Urinary bladder (tissue), 4 donors: Measurements from ENCODE around the gene VEPH1. TPM values are rescaled to one million over a fixed set of nuclear protein-coding genes. Genes with fewer than 3 reads are reported as not detected.
A peak's percentile ranks its signal among the peaks of the same experiment; 100 is the strongest.

Experiments used
- DNase-seq: peaks from one replicate; pipeline ENCODE4 v3.0.0-alpha.2; 2015; ENCODE audit errors: extremely low spot score
- H3K27ac ChIP-seq: one replicate; pipeline ENCODE4 v1.5.1; 2013; ENCODE audit warnings: low read depth, mild to moderate bottlenecking, moderate library complexity
- H3K36me3 ChIP-seq: one replicate; pipeline ENCODE4 v1.6.1; 2013; ENCODE audit warnings: mild to moderate bottlenecking, moderate library complexity; ENCODE audit not compliant: insufficient read depth
- H3K4me1 ChIP-seq: one replicate; pipeline ENCODE4 v1.6.1; 2013; ENCODE audit warnings: mild to moderate bottlenecking, moderate library complexity; ENCODE audit not compliant: insufficient read depth
- H3K4me3 ChIP-seq: one replicate; pipeline ENCODE4 v1.5.1; 2013; ENCODE audit warnings: low read depth, low read length
- WGBS: extraction: QIAGEN DNeasy Blood & Tissue Kit; methylation state at CpG from one replicate; pipeline ENCODE4 v1.1.7; 2013; 5-methylcytosine and 5-hydroxymethylcytosine counted together
- polyA plus RNA-seq: library from polyadenylated mRNA; stranded (reverse); fragments of 200-250 nt; gene quantifications from one replicate; pipeline ENCODE4 v1.2.3, GENCODE V29; 2013
- total RNA-seq: library from RNA; depleted of rRNA; stranded (reverse); fragments of >200 nt; gene quantifications from one replicate; pipeline ENCODE4 v1.2.3, GENCODE V29; 2014
- donor health status: healthy with polysubstance abuse.
- donor health status: healthy.

VEPH1 gene
- total and polyA plus RNA-seq, 2 donors = 0.37 to 0.74 TPM

DNA sequence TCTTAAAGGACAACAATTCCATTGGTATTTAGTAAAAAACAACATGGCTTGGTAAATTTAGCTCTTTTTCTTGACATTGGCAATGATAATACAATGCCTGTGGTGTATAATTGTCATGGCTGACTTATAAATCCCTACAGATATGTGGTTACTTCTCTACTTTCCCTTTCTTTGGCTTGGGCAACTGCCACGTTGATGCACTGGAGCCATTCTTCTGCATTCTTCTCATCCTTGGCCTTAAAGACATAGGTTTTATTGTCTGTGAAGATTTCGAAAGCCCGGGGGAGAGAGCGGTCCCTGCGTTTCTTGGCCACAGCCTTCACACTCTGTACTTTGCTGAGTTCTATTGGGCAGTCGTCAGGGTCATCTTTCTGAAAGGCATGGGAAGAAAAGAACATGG is 242.2 kb downstream of the VEPH1 start:
- H3K36me3 ChIP-seq = no peaks in the 10 kb centered on the region
- no peak overlapping the region for H3K27ac ChIP-seq
- H3K4me3 ChIP-seq = no peak overlapping the region
- DNase-seq = no peak
- WGBS = 84% methylated on average over 6 of the region's 6 CpGs
- no peaks in the 10 kb centered on the region for H3K4me1 ChIP-seq

- no peak for DNase-seq
- H3K36me3 ChIP-seq = no peaks in the 10 kb centered on the region
- no peak overlapping the region for H3K27ac ChIP-seq
- WGBS = 83% methylated on average over 2 of the region's 2 CpGs
- no peak overlapping the region for H3K4me3 ChIP-seq
- H3K4me1 ChIP-seq = no peaks in the 10 kb centered on the region
Measured at GRCh38 chr3:157259825-157260224, 243.4 kb downstream of the VEPH1 start.

DNA sequence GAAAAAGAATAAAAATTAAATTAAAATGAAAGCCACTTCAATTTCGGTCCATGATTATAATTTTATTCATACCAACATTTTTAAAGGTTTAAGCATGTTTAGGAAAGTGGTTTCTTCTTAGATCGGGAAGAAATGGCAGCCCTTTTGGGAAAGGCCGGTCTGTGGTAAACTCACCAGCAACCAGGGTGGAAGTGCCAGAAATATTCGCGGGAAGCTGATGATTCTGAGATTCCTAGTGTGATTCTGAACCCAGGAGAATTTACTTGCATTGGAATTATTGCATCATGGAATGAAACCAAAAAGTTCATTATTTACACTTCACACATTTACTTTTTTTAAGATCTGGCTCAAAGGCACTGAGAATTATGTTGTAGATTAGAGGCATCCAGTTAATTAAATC is 246.1 kb downstream of the VEPH1 start:
- no peak overlapping the region for H3K4me3 ChIP-seq
- no peak overlapping the region for H3K27ac ChIP-seq
- WGBS = 91% methylated on average over 5 of the region's 5 CpGs
- H3K36me3 ChIP-seq = no peaks in the 10 kb centered on the region
- no peak for DNase-seq
- H3K4me1 ChIP-seq = no peaks in the 10 kb centered on the region

- no peak overlapping the region for H3K27ac ChIP-seq
- no peaks in the 10 kb centered on the region for H3K4me1 ChIP-seq
- no peak for DNase-seq
- H3K4me3 ChIP-seq = no peak overlapping the region
- WGBS = 34% methylated on average over 1 of the region's 1 CpG
- no peaks in the 10 kb centered on the region for H3K36me3 ChIP-seq
Measured at GRCh38 chr3:157255797-157256196, 247.4 kb downstream of the VEPH1 start.

DNA sequence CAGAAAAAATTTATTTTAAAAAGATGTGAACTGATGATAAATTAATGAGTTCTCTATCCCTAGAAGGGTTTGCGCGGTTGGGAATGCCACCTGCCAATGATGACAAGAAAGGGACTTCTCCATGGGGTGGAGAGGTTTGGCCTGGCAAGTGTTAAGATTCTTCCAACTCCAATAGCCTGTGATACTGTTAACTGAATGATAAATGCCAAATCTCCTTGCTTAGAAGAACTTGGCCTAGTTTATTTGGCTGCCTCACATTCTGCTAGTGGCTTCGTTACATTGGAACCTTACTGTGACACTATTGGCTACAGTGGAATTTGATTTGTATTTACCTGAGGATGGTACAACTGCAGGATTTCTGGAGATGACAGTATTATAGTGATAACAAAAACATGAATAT is 251.5 kb downstream of the VEPH1 start:
- Histone ChIP-seq H3K36me3 (no peaks in the 10 kb centered on the region), H3K4me3 (no peak overlapping the region), H3K4me1 (no peaks in the 10 kb centered on the region), H3K27ac (no peak overlapping the region)
- WGBS = 77% methylated on average over 3 of the region's 3 CpGs
- no peak for DNase-seq

- Histone ChIP-seq H3K27ac (no peak overlapping the region), H3K36me3 (no peaks in the 10 kb centered on the region), H3K4me3 (no peak overlapping the region), H3K4me1 (no peaks in the 10 kb centered on the region)
- no peak for DNase-seq
- 85% methylated on average over 5 of the region's 5 CpGs for WGBS
Measured at GRCh38 chr3:157249606-157250005, 253.6 kb downstream of the VEPH1 start.

GRCh38 chr3:157248590-157249422 is 254.4 kb downstream of the VEPH1 start:
- H3K36me3 ChIP-seq = no peaks in the 10 kb centered on the region
- H3K4me1 ChIP-seq = no peaks in the 10 kb centered on the region
- DNase-seq = peak; percentile 15
- H3K4me3 ChIP-seq = no peak overlapping the region
- 51% methylated on average over 5 of the region's 5 CpGs for WGBS
- no peak overlapping the region for H3K27ac ChIP-seq

- WGBS = 93% methylated on average over 1 of the region's 1 CpG
- H3K4me1 ChIP-seq = no peaks in the 10 kb centered on the region
- H3K27ac ChIP-seq = no peak overlapping the region
- no peak for DNase-seq
- no peak overlapping the region for H3K4me3 ChIP-seq
- no peaks in the 10 kb centered on the region for H3K36me3 ChIP-seq
Measured at GRCh38 chr3:157247391-157247790, 255.8 kb downstream of the VEPH1 start.

GRCh38 chr3:157242836-157243235 is 260.4 kb downstream of the VEPH1 start:
- WGBS = 91% methylated on average over 1 of the region's 1 CpG
- no peaks in the 10 kb centered on the region for H3K4me1 ChIP-seq
- no peak overlapping the region for H3K27ac ChIP-seq
- no peak overlapping the region for H3K4me3 ChIP-seq
- no peak for DNase-seq
- no peaks in the 10 kb centered on the region for H3K36me3 ChIP-seq

- 84% methylated on average over 4 of the region's 4 CpGs for WGBS
- no peaks in the 10 kb centered on the region for H3K36me3 ChIP-seq
Measured at GRCh38 chr3:157241599-157241998, 261.6 kb downstream of the VEPH1 start.

GRCh38 chr3:157240408-157240807 is 262.8 kb downstream of the VEPH1 start:
- no peak overlapping the region for H3K27ac ChIP-seq
- no peak for DNase-seq
- no peaks in the 10 kb centered on the region for H3K36me3 ChIP-seq
- H3K4me1 ChIP-seq = no peaks in the 10 kb centered on the region
- H3K4me3 ChIP-seq = no peak overlapping the region
- WGBS = 60% methylated on average over 1 of the region's 1 CpG

More at GRCh38 chr3:157241599-157241998, 261.6 kb downstream of the VEPH1 start:
- no peak for DNase-seq
- H3K4me3 ChIP-seq = no peak overlapping the region
- no peak overlapping the region for H3K27ac ChIP-seq
- no peaks in the 10 kb centered on the region for H3K4me1 ChIP-seq

GRCh38 chr3:157239082-157239704 is 264.0 kb downstream of the VEPH1 start:
- DNase-seq = no peak
- H3K27ac ChIP-seq = no peak overlapping the region
- WGBS = 48% methylated on average over 5 of the region's 5 CpGs

GRCh38 chr3:157238457-157238856 is 264.8 kb downstream of the VEPH1 start:
- H3K27ac ChIP-seq = no peak overlapping the region
- H3K4me3 ChIP-seq = no peak overlapping the region
- no peaks in the 10 kb centered on the region for H3K36me3 ChIP-seq
- WGBS = 98% methylated on average over 1 of the region's 1 CpG
- no peak for DNase-seq
- no peaks in the 10 kb centered on the region for H3K4me1 ChIP-seq

More at GRCh38 chr3:157239082-157239704, 264.0 kb downstream of the VEPH1 start:
- H3K36me3 ChIP-seq = no peaks in the 10 kb centered on the region
- no peaks in the 10 kb centered on the region for H3K4me1 ChIP-seq
- H3K4me3 ChIP-seq = no peak overlapping the region

- 28% methylated on average over 3 of the region's 3 CpGs for WGBS
Measured at GRCh38 chr3:157237886-157238285, 265.3 kb downstream of the VEPH1 start.

More at GRCh38 chr3:157237886-157238285, 265.3 kb downstream of the VEPH1 start:
- DNase-seq = no peak
- H3K4me1 ChIP-seq = no peaks in the 10 kb centered on the region
- H3K27ac ChIP-seq = no peak overlapping the region
- no peaks in the 10 kb centered on the region for H3K36me3 ChIP-seq
- no peak overlapping the region for H3K4me3 ChIP-seq
